SK-N-SH (cell line): Measurements from ENCODE around the gene LIN37. TPM values are rescaled to one million over a fixed set of nuclear protein-coding genes. Genes with fewer than 3 reads are reported as not detected.

Experiments used
- CTCF ChIA-PET: fragments of 300-600, 350-600 bp; formaldehyde crosslinking; extraction: SDS; loops from one replicate; lab custom pipeline; 2021; lab: Yijun Ruan, JAX
- POLR2A ChIA-PET: fragments of 350-600 bp; sonication (Branson Sonifier 250); formaldehyde crosslinking; extraction: SDS; loops from one replicate; lab custom pipeline; 2020; ENCODE audit warnings: antibody characterized with exemption, inconsistent platforms; lab: Yijun Ruan, JAX
- DNase-seq: peaks from one replicate; pipeline ENCODE4 v3.0.0; 2012
- H2AFZ ChIP-seq: fragments of 200-600 bp; sonication (generic); 2 replicates; pipeline ENCODE4 v1.8.1; 2016; ENCODE audit warnings: antibody characterized with exemption, mild to moderate bottlenecking, low read depth
- H3F3A ChIP-seq: fragments of 200-600 bp; sonication (generic); replicated peaks from 2 replicates; pipeline ENCODE3; 2016; ENCODE audit warnings: antibody characterized with exemption, mild to moderate bottlenecking; ENCODE audit not compliant: insufficient read depth
- H3K27ac ChIP-seq, 2 experiments: fragments of 200-500 bp in 1 of 2; fragments of 200-600 bp in 1 of 2; sonication (Bioruptor generic) in 1 of 2; sonication (generic), shearing (Covaris generic) in 1 of 2; 2 replicates each; pipeline versions ENCODE4 v1.5.1 to v1.6.1; 2014 to 2016; ENCODE audit warnings: low read depth in 2 of 2, inconsistent platforms in 1 of 2, low read length in 1 of 2, mild to moderate bottlenecking in 1 of 2, mixed read lengths in 1 of 2
- H3K27me3 ChIP-seq: fragments of 200-600 bp; sonication (generic), shearing (Covaris generic); 2 replicates; pipeline ENCODE4 v1.6.1; 2016; ENCODE audit warnings: mixed run types; ENCODE audit not compliant: insufficient read depth
- H3K36me3 ChIP-seq, 2 experiments: fragments of 200-500 bp in 1 of 2; fragments of 200-600 bp in 1 of 2; sonication (Bioruptor generic) in 1 of 2; sonication (generic) in 1 of 2; replicated peaks in 1 of 2; 2 replicates each; pipeline versions ENCODE3 to v1.5.1; 2014 to 2016; ENCODE audit warnings: low read length in 1 of 2, mild to moderate bottlenecking in 1 of 2; ENCODE audit not compliant: insufficient read depth in 2 of 2, control insufficient read depth in 1 of 2
- H3K4me1 ChIP-seq, 2 experiments: fragments of 200-500 bp in 1 of 2; fragments of 200-600 bp in 1 of 2; sonication (Bioruptor generic) in 1 of 2; sonication (generic), shearing (Covaris generic) in 1 of 2; 2 replicates each; pipeline versions ENCODE4 v1.5.1 to v1.6.1; 2014 to 2016; ENCODE audit warnings: low read depth in 1 of 2, low read length in 1 of 2, mixed run types in 1 of 2; ENCODE audit not compliant: insufficient read depth in 2 of 2, control insufficient read depth in 1 of 2
- H3K4me2 ChIP-seq: fragments of 200-600 bp; sonication (generic), shearing (Covaris generic); 2 replicates; pipeline ENCODE4 v1.6.1; 2017; ENCODE audit warnings: mixed run types
- H3K4me3 ChIP-seq, 2 experiments: fragments of 200-500 bp in 1 of 2; fragments of 200-600 bp in 1 of 2; sonication (Bioruptor generic) in 1 of 2; sonication (generic), shearing (Covaris generic) in 1 of 2; 2 replicates each; pipeline versions ENCODE4 v1.5.1 to v1.8.1; 2014 to 2016; ENCODE audit warnings: low read depth in 2 of 2, inconsistent platforms in 1 of 2, low read length in 1 of 2, mild to moderate bottlenecking in 1 of 2, mixed read lengths in 1 of 2, moderate library complexity in 1 of 2
- H3K79me2 ChIP-seq: fragments of 200-600 bp; sonication (generic); 2 replicates; pipeline ENCODE4 v1.8.1; 2017; ENCODE audit warnings: mild to moderate bottlenecking; ENCODE audit not compliant: insufficient read depth
- H3K9ac ChIP-seq: fragments of 200-600 bp; sonication (generic); 2 replicates; pipeline ENCODE4 v1.6.1; 2017; ENCODE audit warnings: mixed run types
- H3K9me2 ChIP-seq: fragments of 200-600 bp; sonication (generic); 2 replicates; pipeline ENCODE4 v1.6.1; 2017; ENCODE audit warnings: mixed run types
- H3K9me3 ChIP-seq: fragments of 200-600 bp; sonication (generic); 2 replicates; pipeline ENCODE4 v1.6.1; 2017; ENCODE audit warnings: mixed run types, mild to moderate bottlenecking, moderate library complexity
- H4K20me1 ChIP-seq: fragments of 200-600 bp; sonication (generic); 2 replicates; pipeline ENCODE4 v1.6.1; 2017; ENCODE audit warnings: mild to moderate bottlenecking, mixed run types; ENCODE audit not compliant: insufficient read depth
- ELF1 ChIP-seq: IDR thresholded peaks from 2 replicates; pipeline ENCODE4 v1.4.0; 2012
- EZH2phosphoT487 ChIP-seq: fragments of 200-600 bp; sonication (generic); IDR thresholded peaks from 2 replicates; pipeline ENCODE4 v1.6.1; 2017; ENCODE audit warnings: low read depth, mixed run types, mild to moderate bottlenecking, antibody characterized with exemption, moderate library complexity, borderline replicate concordance
- GATA2 ChIP-seq: sonication (generic); formaldehyde crosslinking; IDR thresholded peaks from 2 replicates; pipeline ENCODE4 v1.5.0; 2020; ENCODE audit warnings: mild to moderate bottlenecking, missing genetic modification reagents
- IRF3 ChIP-seq: fragments of 150-350 bp; IDR thresholded peaks from 2 replicates; pipeline ENCODE4 v1.6.1; 2016; ENCODE audit warnings: mild to moderate bottlenecking, low read depth, low read length
- MXI1 ChIP-seq: IDR thresholded peaks from 2 replicates; pipeline ENCODE4 v1.6.1; 2012; ENCODE audit warnings: mild to moderate bottlenecking, low read depth, low read length, improper control_type of control experiment
- NFIC ChIP-seq: IDR thresholded peaks from 2 replicates; pipeline ENCODE4 v1.4.0; 2012; ENCODE audit warnings: borderline replicate concordance
- NRF1 ChIP-seq: IDR thresholded peaks from 2 replicates; pipeline ENCODE4 v1.6.1; 2012; ENCODE audit warnings: low read depth, mild to moderate bottlenecking, low read length
- POLR2AphosphoS5 ChIP-seq: IDR thresholded peaks from 2 replicates; pipeline ENCODE4 v1.6.1; 2012; ENCODE audit warnings: low read depth, low read length
- RCOR1 ChIP-seq: fragments of 150-350 bp; IDR thresholded peaks from 2 replicates; pipeline ENCODE4 v1.6.1; 2017; ENCODE audit warnings: antibody characterized with exemption, low read length
- REST ChIP-seq: IDR thresholded peaks from 2 replicates; pipeline ENCODE4 v1.6.1; 2012; ENCODE audit warnings: mild to moderate bottlenecking, low read depth, low read length, moderate library complexity
- SIN3A ChIP-seq: IDR thresholded peaks from 2 replicates; pipeline ENCODE4 v1.6.1; 2012; ENCODE audit warnings: low read depth, mild to moderate bottlenecking, low read length, moderate library complexity, borderline replicate concordance
- TEAD4 ChIP-seq: IDR thresholded peaks from 2 replicates; pipeline ENCODE4 v1.4.0; 2012; ENCODE audit warnings: mild to moderate bottlenecking, borderline replicate concordance; ENCODE audit not compliant: insufficient read depth
- USF1 ChIP-seq: IDR thresholded peaks from 2 replicates; pipeline ENCODE4 v1.4.0; 2012; ENCODE audit warnings: low read depth, borderline replicate concordance
- USF2 ChIP-seq: fragments of 150-350 bp; IDR thresholded peaks from 2 replicates; pipeline ENCODE4 v1.6.1; 2017; ENCODE audit warnings: antibody characterized with exemption, low read length, low read depth, borderline replicate concordance
- WGBS: methylation state at CpG from one replicate; pipeline ENCODE4 v1.1.6; 2017; ENCODE audit warnings: low lambda C conversion rate; 5-methylcytosine and 5-hydroxymethylcytosine counted together
- polyA plus RNA-seq, 3 experiments: library from polyadenylated mRNA; depleted of rRNA; stranded (reverse); fragments of >200 nt; gene quantifications; 2 replicates each; pipeline ENCODE4 v1.2.3, GENCODE V29; 2012

The LIN37 gene
- polyA plus RNA-seq, 1 of the 3 experiments (the other 2 are of a cell fraction) = 21.1 TPM

- Histone ChIP-seq H3K4me2 (no peak overlapping the region), H4K20me1 (peaks cover 17% of the 10 kb centered on the region), H3K9me3 (no peaks in the 10 kb centered on the region), H2AFZ (no peak overlapping the region), H3K27ac (no peak overlapping the region), H3K9ac (no peak overlapping the region), H3K79me2 (peaks cover 12% of the 10 kb centered on the region), H3K36me3 (peaks cover 24 to 83% of the 10 kb centered on the region in 2 experiments), H3K27me3 (no peaks in the 10 kb centered on the region), H3K4me3 (no peak overlapping the region), H3K4me1 (no peaks in the 10 kb centered on the region; a peak in 1 of 4 replicates), H3F3A (no peaks in the 10 kb centered on the region), H3K9me2 (no peaks in the 10 kb centered on the region)
- POLR2A ChIA-PET = no interaction called here
- DNase-seq = no peak
- 94% methylated on average over 6 of the region's 12 CpGs for WGBS
- CTCF ChIA-PET = interaction anchor here (0.5 kb wide), 1 partner anchor 32 kb away, joined by 3 read pairs; no protein-coding TSS in a partner anchor
- TF ChIP-seq REST (no peak), RCOR1 (no peak), NFIC (no peak), IRF3 (no peak), TEAD4 (no peak), POLR2AphosphoS5 (no peak), MXI1 (no peak), USF2 (no peak), ELF1 (no peak), SIN3A (no peak), NRF1 (no peak), GATA2 (CRISPR knock-in tag) (no peak), USF1 (no peak), EZH2phosphoT487 (no peak)
Measured at GRCh38 chr19:35724560-35724959, 23.8 kb upstream of the LIN37 start.
